ENCODE data around the gene TCF19.

The TCF19 gene

GRCh38 chr6:31210741-31211532, 52.5 kb downstream of the TCF19 start:
- no peak for DNase-seq

Measured in KG1 (cell line).